NCI-H748 (cell line): ENCODE data around the gene LRRC8B.

Experiments used
- DNase-seq: peaks from one replicate; lab custom pipeline; 2025; ENCODE audit not compliant: unreplicated experiment; lab: John Stamatoyannopoulos, UW

The LRRC8B gene

DNA sequence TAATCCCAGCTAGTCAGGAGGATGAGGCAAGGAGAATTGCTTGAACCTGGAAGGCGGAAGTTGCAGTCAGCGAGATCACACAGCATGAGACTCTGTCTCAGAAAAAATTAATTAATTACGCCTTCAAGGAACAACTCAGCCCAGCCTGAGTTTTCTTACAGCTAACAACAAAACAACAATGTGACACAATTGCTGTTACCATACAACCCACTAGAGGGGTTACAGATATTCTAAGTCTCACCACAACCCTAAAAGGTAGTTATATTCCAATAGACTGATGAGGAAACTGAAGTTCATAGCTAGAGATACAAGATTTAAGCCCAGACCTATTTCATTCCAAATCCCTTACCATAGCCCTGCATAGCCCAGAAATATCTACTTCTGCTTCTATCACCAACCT is 105.4 kb downstream of the LRRC8B start:
- DNase-seq = no peak

DNA sequence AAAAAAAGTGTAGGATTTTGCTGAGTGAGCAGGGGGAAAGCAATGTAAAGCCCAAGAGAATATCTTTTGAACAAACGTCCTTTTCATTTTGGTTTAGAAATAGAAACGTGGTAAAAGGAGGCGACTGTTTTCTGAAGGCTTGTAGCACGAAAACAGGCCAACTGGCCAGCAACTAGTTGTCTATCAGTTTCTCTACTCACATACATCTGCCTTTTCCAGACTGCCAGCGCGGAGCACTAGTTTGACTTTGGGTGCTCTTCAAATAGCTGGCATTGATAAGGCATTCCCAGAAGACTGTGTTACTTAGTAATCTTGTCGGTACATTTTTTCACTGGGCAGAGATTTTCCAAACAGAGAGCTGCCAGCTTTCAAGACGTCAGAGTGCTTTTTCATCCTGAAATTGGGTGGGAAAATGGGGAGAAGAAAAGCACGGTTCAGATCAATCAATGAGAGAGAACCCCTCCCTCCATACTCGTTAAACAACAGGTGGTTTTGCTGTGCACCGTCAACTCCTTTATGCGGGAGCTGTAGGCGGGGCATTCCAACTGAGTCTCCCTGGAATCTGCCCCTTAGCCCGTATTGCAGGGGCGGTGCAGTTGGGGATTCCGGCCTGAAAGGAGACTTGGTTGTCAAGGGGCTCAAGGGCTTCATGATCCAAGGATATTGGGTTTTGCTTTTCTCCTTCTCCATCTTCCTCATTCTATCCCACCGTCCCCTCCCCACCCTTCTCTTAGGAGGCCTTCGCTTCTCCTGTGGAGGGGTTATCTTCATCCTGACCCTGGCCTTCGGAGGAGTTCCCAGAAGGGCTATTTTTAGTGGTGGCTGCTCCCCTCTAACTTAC is 107.4 kb downstream of the LRRC8B start:
- peak; percentile 50 for DNase-seq

DNA sequence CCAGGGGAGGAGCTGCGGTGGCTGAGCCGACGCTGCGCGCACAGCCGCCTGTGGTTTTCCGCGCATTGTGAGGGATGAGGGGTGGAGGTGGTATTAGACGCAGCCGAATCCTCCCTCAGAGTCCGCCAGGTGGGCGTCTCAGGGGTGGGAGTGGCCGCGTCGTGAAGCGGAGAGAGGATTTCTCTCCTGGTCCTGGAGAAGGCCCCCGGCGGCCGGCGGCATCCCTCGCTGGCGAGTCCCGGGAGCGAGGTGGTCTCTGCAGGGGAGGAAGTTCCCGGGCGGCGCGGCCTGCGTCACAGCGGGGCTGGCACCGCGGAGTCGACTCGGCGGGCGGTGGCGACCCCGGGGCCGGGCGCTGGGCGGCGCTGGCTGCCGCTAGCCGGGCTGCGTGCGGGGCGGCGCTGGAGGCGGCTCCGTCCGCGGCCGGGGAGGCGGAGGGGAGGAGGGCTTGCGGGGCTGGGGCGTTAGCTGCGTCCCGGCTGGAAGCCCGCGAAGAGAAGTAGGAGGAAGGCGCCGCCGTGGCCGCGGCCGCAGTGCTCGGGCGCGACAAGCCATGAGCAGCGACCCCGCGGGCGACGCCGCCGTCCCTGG is 108.1 kb downstream of the LRRC8B start, which contains the start of gene LRRC8C:
Gene LRRC8C (plus strand): TSS at position 464 of the 591 bp plus-strand sequence. CDS start 53,354 bp downstream, outside the sequence.
- peak; percentile 87 for DNase-seq

DNA sequence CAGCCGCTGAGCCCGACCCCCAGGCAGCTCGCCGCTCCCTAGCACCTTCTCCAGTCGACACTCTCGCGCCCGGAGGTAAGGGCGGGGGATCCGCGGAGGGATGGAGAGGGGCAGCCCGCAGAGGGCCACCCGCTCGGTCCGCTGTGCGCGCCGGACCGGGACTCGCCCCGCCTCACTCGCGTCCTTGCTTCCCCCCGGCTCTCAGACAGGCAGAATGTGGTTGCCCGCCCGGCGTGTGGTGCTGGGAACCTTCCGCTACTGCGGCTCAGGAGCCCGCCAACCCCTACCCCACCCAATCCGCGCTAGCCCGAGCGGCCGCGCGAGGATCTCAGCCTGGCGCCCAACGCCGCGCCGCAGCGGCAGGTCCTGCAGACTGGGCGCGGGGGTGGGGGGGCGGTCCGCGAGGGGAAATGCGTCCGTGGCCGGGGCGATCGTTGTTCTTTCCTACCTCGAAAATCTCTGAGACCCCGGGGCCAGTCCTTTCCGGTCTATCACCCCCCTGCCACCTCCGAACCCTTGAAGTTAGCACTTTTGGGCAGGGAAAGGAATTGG is 108.7 kb downstream of the LRRC8B start:
- DNase-seq = peak; percentile 77

DNA sequence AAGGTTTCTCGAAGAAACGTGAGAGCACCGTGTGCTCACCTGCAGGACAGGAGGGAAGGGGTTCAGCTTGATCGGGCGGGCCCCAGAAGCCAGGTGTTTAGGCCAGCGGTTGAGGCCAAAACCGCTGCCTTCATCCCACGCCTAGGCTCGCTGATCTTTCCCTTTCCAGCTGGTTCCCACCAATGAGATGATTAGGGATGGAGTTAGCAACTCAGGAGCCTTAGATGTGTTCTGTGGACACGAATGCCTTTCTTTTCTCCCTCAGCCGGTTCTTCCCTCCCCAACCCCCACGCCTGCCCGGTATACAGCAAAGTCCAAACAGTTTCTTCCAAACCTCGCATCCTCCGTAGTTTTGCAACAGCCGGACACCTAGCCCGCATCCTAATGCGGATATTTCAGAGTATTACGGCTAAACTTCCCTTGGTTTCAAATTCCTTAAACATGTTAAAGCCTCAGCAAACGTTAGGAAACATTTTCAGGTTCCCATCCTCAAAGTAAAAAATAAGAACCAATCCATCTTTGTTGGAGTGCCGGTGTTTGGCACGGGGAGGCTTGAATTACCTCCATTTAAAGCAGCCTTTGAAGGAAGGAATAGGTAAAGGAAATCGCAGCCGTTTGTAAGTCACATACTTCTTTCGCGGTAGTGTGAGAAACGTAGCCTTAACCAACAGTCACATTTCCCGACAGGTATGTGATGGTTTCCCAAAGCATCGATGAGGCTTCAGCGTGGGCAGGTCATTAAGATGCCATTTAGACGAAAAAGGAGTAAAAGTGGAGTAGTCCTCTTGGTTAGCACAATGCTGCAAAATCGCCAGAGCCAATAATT is 109.4 kb downstream of the LRRC8B start:
- peak; percentile 45 for DNase-seq

DNA sequence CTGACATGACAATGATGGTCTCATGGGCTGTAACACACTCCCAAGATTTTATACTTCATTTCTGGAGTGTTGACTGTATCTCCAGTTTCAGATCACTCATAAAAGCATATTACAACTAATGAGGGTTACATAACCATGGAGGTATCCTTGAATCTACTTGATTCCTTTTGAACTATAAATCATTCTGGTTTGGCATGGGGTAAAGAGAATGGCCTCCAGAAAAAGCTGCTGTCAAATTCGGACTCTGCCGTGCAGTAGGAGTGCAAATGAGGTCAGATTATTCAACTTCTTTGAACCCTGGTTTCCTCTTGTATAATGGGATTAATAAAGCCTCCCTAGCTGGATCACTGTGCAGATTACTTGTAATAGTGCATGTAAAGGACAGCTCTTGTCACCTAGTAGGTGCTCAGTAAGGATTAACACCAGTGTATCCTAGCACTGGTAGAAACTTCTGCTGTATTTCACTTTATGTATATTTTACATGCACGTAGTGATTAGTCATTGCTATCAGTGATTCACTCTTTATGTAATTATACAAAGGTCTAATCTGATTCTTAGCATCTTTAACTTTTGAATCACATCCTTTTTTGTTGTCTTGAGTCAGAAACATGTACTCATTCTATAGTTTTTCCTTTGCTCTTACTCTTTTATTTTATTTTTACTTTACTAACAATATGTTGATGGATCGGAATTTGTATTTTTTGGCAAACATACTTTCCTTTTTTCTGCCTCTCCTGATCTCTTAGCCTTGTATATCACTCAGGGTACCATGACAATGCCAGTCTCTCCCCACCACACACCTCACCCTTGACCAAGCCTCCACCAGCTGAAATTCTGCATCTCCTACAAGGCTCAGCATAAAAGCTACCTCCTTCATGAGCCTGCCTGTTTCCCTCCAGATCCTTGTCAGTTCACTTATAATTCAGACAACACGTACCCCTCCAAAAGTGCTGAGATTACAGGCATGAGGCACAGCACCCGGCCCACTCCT is 111.5 kb downstream of the LRRC8B start:
- no peak for DNase-seq

DNA sequence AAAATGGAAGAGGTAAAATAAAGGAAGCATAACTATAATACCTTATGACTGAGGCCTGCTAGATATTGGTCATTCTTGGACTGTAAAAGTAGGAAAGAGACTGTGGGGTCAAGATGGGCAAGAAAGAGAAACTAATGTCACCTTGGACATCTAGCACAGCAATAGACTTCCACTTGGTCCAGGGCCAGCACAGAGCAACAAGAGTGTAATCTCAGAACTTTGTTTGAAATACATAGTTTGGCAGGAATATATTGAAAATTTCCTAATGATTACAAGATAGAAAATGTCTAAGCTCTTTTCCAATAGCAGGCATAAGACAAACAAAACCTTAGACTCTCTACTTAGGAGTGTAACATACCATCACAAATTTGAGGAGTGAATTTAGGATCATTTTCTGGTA is 112.9 kb downstream of the LRRC8B start:
- DNase-seq = no peak

DNA sequence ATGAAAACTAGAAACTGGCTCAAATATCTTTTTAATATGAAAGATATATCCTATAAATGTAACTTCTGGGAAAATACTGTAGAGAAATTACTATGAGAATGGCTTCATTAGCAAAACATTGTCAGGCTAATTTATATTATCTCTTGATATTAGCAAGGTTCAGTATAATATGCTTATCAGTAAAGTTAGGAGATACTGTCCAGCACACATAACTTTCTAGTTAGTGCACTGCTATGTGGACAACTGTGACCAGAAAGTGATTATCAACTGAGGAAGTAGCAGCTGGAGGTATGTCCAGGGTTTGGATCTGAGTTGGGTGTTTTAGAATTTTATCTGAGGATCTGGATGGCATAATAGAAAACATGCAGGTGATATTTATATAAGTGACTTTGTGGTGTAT is 115.8 kb downstream of the LRRC8B start:
- no peak for DNase-seq

DNA sequence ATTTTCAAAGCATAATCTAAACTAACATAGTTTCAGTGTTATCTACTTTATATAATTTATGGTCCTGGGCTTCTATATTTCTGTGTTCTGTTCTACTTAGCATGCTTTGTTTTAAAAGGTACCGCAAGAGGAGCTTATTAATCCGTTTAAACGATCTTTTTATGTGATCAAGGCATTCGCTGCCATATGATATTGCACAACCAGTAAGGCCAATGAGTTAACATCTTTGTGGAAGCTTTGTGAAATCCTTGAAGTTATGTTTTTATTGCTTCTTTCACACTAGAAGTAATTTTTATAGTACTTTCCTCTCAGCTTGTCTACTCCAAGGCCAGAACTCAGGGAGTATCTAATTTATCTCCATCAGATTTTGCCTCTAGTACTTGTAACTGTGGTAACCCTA is 117.2 kb downstream of the LRRC8B start:
- DNase-seq = no peak

DNA sequence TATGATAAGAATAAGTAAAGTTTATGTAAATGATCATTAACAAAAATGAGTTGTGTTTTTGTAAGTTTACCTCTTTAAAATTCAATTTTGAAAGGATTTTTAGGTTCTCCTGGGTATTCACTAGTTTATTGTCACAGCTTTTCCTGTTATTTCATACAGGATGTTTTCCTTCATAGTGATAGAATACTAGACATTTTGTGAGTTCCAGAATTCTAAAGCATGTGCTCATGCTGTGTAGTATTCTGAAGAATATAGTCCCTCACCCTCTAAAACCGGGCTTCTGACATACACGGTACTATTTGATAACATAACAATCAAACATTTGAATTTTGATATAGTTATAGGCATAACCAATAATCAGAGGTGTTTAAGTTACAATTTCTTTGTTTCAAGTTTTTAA is 118.9 kb downstream of the LRRC8B start:
- no peak for DNase-seq

DNA sequence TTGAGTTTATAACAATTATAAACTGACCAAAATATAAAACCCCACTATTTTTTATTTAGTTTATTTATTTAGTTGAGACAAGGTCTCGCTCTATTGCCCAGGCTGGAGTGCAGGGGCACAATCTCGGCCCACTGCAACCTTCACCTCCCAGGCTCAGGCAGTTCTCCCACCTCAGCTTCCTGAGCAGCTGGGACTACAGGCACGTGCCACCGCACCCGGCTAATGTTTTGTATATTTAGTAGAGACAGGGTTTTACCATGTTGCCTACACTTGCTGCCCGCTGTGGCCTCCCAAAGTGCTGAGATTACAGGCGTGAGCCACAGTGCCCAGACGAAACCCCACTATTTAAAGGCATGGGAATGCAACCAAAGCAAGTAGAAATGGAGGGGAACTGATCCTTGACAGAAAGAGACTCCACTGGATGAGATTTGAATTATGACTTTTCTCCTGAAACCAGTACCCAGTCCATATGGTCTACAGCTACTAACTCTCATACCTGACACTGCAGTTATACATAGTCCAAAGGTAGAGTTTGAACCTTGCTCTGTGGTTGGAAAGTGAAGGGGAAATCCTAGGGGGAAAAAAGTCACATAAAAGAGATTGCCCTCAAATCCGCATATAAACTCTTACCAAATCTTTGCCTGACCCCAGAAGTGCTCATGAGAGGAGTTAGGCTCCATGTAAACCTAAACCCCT is 119.6 kb downstream of the LRRC8B start:
- DNase-seq = no peak

DNA sequence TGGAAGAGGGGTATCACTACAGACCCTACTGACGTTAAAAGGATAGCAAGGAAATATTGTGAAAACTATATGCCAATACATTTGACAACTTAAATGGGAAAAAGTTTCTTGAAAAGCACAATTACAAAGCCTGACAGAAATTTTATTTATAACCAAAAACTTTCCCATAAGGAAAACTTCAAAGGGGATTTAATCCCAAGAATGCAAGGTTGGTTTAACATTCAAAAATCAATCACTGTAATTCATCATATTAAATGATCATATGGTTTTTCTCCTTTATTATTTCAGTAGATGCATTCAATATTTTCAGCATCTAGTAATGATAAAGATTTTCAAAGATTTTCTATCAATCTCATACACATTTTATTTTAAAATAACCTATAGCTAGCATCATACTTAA is 121.6 kb downstream of the LRRC8B start:
- DNase-seq = no peak
